ENCODE data around the gene SDK1.
"Not testable (repeated sequence)": the region's sequence is repeated elsewhere in the genome, so short reads cannot be mapped to it uniquely, and the experiment has no call there.

SDK1 gene

DNA sequence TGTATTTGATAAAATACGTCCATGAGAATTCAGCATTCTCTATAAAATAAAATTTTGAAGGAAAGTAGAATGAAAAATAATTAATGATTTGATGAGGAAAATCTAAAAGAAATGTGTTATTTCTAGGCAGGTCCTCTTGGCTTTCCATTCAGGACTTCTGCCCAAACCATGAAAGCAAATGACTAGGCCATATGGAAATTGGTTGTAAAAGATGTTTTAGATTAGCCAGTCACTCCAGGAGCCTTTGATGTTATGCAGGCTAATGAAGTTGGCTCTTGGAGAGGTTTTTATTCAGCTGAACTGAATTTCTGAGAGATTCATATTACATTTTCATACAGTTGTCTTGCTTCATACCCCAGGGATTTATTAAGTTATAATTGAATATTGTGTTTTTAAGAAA is 452.8 kb downstream of the SDK1 start:
- no peak for DNase-seq

DNA sequence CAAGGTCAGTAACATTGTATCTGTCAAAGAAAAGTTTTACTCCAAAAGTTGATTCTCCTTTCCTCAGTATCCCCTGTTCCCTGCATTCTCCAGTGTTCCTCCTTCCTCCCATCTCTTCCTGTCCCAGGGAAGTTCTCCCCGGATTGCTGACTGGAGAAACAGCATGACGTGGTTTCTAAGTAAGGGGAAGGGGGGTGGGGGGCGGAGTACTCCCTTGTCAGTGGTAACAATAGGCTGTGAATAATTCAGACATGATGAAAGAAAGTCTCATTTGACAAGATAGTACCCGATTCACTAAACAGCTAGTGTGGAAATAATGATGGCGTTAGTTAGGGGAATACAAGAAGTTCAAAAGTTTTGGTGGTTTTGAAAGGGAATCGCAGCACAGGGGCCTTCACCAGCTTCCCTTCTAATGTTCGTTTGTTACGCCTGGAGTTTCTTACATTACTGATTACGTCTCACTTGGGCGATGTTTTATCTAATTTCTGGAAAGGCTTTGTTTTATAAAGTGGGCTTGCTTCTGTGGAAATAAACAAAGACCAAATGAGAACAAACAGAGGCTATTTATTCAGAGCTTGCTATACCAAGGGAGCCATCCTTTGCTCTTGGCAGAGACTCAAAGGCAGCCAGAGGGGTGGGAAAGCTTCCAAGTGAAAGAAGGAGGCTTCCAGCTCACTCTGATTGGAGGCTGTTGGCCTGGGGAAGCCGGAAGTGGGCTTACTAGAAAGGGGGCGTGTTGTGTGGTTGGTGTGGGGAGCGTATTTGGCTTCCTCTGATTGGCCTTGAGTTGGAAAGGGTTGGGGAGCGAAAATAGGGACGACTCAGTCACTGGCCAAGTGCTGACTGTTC is 453.7 kb downstream of the SDK1 start:
- no peak for DNase-seq

DNA sequence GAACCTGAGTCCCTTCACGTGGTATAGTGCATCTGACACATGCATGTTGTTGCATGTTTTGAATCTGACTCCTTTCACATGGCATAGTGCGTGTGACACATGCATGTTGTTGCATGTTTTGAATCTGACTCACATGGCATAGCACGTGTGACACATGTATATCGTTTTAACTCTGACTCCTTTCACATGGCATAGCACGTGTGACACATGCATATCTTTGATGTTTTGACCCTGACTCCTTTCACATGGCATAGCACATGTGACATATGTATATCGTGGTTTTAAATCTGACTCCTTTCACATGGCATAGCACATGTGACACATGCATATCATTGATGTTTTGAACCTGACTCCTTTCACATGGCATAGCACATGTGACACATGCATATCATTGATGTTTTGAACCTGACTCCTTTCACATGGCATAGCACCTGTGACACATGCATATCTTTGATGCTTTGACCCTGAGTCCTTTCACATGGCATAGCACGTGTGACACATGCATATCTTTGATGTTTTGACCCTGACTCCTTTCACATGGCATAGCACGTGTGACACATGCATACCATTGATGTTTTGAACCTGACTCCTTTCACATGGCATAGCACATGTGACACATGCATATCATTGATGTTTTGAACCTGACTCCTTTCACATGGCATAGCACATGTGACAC is 454.9 kb downstream of the SDK1 start:
- not testable (repeated sequence) for DNase-seq

DNA sequence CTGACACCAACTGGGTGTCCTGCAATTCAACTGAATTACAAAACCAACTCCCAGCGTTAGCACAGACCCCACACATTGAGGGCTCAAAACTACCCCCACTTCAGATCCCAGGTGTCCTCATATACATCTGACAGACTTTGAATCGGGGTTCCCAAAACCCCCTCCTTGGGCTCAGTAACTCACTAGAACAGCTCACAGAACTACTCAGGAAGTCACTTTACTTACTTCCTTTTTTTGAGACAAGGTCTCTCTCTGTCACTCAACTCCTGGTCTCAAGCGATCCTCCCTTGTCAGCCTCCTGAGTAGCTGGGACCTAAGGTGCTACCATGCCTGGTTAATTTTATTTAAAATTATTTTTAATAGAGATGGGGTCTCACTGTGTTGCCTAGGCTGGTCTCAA is 456.0 kb downstream of the SDK1 start:
- no peak for DNase-seq

DNA sequence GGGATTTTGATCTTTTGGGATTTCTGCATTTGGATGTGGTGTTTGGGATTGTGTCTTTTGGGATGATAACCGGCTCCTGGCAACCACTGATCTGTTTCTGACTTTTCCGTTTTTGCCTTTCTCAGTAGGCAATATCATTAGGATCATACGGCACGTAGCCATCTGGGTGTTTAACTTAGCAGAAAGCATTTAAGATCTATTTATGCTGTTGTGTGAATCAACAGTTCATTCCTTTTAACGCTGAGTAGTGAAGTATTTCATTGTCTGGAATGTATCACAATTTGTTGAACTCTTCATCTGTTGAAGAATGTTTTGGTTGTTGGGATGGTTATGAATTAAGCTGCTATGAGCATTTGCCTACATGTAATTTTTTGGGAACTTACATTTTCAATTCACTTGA is 459.6 kb downstream of the SDK1 start:
- DNase-seq: no peak

DNA sequence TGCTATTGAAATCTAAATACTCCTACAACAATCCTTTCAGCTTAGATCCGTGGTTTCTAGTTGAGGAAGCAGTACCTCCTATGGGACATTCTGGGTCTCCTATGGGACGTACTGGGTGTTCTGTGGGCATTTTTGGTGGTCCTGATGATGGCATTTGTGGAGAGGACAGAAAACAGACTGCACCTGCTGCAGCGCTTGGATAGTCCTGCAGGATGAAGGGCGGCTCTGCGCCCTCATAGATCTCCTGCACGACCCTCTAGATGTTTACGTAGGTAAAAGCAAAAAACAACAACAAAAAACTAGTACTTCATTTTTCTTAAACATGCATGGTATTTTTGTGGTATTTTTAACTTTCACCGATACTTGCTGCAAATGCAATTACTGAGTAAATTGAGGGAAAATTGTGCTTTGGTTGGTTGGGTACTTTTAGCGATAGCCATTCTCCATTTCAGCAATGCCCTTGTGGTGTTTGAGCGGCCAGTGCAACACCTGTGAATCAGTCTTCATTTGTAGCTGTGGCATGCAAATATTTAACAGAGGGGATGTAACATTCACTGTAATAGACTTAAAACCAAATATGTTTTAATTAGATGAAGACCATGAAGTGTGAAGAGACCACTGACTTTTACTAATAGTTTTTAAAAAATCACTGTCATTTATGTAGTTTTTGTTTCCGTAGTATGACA is 461.2 kb downstream of the SDK1 start:
- no peak for DNase-seq

DNA sequence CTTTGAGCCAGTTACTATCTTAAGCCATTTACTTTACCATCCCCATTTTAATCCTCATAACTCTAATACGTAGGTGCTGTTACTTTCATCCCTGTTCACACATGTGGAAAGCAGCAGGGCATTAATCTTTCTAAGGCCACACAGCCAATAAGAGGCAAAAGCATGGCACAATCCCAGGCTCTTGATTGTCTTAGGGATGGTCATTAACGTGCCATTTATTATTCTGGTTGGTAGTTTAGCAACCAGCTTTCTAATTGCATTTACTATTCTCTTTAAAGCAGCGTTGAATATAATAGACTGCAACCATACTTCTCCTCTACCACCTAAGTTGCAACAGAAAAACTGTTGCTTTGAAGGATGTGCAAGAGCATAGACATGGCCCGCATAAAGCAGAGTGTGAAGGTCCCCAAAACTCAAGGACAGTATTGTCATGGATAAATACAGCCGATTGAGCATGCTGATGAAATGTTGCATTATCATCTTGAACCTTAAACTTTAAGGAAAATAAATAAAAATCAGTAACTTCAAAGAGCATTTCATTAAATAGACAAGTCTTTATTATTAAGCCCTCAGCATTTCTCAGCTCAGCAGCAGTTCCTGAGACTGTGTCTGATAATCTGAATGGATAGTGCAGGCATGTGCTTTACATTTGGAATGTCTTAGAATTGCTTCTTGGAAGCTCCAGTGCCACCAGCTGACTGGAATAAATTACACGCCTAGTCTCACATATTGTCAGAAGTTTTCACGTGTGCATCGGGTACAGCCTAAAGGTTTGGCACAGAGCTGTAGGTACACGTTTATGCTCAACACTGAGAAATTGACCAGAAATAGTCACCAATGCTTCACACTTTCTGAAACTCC is 467.1 kb downstream of the SDK1 start:
- no peak for DNase-seq

DNA sequence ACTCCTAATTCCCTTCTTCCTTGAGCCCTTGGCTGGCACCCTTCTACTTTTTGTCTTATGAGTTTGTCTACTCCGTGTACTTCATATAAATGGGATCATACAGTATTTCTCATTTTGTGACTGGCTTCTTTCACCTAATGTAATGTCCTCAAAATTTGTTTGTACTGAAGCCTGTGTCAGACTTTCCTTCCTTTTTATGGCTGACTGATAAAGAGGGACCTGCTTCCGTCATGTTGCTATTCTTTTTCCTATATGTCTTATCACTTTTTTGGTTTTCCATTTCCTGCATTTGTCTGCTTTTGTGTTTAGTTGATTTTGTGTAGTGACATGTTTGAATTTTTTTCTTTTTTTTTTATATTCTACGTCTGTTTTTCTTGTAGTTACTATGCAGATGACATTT is 470.9 kb downstream of the SDK1 start:
- DNase-seq: no peak

DNA sequence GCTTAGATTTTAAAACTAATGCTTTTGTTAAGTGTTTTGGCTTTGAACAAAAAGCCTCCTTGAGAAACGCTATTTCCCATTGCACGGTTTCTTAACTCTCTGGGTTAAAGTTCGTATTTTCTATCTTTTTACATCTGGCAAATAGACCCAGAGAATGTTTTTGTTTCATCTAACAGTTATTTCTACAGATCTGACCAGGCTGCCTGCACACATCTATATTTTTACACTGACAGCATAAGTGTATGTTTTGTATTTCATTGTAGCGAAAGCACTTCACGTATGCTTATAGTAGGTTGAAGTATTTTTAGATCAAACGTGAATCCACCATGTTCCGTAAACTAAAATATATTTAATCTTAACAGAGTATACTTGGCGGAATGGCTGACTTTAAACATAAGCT is 477.3 kb downstream of the SDK1 start:
- DNase-seq: no peak

DNA sequence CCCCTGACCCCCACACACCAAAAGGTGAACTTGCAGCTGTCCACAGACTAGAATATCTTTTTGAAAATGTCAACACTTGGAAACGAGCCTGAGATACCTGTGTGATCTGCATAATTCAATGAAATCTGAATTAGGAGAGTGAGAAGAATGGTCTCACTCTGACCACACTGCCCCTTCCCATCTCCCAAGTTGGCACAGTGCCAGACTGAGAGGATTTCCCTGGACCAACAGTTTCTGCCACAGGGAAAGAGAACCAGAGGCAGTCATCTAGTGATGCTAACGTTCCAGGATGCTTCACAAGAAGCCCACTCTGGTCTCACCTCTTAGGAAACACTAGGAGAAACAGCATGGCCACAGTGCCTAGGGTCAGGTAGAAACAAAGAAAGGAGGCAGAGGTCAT is 479.0 kb downstream of the SDK1 start:
- no peak for DNase-seq

DNA sequence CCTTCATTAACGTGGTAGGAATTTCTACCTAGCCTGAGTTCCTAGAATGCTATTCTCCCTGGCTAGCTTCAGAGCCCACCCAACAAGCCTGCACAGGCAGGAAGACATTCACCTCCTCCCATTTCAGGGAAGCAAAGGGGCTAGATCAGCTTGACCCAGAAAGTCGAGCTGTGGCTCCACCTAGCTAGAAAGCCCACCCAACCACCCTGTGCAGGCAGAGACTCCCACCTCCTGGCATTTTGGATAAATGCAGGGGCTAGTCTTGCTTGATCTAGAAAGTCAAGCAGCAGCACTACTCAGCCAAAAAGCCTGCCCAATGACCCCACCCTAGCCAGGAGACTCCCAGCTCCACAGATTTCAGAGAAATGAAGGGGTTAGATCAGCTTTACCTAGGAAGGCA is 479.5 kb downstream of the SDK1 start:
- no peak for DNase-seq

DNA sequence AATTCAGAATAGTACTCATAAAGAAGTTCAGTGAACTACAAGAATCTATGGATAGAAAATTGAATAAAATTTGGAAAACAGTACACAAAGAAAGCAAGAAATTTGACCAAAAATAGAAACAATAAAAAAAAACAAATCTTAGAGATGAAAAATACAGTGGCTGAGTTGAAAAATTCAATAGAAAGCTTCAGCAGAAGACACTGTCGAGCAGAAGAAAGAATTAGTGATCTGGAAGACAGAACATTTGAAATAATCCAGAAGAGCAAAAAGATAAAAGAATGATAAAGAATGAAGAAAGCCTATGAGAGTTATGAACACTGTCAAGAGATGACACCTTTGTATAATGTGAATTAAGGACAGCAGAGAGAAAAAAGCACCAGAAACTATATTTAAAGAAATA is 480.6 kb downstream of the SDK1 start:
- DNase-seq: no peak

DNA sequence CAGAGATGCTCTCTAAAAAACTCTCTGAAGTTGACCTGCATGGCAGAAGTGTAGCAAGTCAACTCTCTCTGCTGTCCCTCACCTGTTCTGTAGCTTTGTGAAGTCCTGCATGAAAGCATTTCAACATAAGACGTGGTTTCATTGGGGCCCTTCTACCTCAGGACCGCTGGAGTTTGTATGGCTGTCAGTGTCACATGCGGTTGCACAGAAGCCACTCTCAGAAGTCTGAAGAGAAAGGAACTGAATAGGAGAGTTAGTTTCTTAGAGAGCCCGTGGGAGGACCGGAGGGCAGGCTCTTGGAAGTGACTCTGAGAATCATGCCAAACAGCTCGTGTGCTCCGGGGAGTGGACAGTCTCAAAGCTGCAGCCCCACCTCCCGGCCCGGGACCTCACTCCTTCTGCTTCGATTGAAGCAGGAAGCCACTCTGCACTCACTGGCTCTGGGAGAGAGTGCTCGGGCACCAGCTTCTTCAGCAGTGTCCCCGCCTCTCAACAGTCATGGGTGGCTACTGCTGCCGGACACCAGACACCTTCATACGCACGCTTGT is 486.7 kb downstream of the SDK1 start:
- no peak for DNase-seq

DNA sequence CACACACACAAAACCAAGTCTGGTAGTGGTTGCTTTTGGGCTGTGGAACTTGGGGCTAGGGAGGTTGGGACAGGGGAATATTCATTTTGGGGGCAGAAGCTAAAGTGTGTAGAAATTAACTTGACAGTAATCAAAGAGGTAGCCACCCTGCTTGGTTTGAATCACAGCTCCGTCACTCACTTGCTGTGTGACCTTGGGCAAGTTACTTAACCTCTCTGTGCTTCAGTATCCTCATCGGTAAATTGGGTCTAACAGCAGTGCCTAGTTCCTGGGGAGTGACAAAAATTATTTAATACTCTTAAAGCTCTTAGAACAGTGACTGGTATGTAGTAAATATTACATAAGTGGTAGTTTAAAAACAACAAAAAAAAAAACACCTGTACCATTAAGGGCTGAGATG is 489.8 kb downstream of the SDK1 start:
- DNase-seq: no peak

DNA sequence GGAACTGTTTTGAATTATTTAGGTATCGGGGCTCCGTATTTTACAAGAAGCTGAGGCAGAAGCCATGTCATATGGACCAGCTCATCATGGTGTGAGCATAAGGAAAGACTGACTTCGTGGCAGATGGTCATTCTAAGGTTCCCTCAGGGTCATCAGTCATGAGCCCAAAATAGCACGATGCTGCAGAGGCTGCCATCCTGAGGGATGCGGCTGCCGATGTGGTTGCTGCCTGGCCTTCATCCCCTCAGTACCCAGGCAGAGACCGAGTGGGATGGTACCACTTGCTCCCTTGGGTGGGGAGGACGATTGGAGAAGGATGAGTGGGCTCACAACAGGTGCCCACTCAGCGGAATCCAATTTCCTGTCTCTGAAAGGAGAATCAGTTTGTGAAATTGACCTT is 490.3 kb downstream of the SDK1 start:
- no peak for DNase-seq

DNA sequence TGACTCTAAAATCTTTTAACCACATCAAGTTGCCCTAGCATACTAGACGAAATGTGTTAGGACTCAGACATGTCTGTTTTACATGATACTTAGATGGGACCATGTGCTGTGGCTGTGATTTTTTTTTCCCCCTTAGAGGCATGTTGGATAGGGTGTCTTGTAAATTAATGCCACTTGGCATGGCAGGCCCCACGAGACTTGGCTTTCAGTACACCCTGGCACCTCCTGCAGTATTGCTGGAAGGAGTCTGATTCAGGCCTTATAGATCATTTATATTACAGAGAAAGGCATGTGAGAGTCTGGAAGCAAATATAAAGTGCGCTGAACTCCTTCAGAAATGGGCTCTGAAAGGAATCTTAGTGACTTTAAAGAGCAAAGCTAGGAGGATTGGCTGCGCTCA is 494.1 kb downstream of the SDK1 start:
- DNase-seq: no peak

DNA sequence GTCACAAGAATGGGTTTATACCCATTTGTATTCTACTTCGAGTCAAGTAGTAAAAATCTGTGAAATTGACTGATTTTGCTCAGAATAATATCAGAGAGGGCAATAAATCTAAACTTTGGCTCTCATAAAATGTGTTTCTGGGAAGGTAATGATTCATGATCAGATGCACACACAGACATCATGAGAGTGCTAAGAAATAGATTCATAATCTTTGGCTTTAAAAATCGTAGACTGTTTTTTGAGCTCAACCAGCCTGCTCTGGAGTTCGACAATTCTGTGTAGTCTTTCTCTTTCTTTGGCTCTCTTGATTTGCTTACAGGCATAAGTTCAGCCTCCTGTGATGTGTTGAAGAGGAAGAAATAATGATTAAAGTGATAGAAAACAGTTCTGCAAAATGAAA is 494.7 kb downstream of the SDK1 start:
- no peak for DNase-seq

DNA sequence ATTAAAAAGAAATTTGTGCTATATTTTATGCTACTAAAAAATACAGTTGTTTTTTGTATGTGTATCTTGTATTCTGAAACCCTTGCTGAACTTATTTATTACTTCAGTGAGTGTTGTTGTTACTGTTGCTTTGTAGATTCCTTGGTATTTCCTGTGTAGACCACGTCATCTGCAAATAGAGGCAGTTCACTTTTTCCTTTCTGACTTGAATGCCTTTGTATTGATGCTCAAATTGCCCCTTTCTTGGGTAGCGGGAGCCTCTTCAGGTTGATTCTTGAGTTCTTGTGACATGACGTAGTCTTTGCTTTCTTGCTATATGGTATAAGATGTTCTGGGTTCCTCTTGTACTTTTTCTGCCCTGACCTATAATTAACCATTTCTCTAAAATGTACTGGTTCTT is 504.1 kb downstream of the SDK1 start:
- no peak for DNase-seq

DNA sequence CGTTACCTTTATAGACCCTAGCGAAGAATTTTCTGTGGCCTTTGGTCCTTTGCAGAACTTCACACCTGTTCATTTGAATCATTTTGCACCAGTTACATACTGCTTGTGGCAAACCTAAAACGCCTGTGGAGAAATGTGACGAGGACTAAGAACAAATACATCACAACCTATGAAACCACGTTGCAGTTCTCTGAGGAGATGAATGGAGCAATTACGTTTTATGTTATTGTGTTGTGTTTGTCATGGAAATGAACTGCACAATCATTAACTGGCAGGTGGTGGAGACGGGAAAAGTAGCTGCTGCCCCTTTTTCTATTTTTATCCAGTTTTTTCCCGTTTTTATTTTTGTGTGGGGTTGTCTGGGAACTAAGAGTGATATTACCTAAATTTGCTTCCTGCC is 505.5 kb downstream of the SDK1 start:
- no peak for DNase-seq

DNA sequence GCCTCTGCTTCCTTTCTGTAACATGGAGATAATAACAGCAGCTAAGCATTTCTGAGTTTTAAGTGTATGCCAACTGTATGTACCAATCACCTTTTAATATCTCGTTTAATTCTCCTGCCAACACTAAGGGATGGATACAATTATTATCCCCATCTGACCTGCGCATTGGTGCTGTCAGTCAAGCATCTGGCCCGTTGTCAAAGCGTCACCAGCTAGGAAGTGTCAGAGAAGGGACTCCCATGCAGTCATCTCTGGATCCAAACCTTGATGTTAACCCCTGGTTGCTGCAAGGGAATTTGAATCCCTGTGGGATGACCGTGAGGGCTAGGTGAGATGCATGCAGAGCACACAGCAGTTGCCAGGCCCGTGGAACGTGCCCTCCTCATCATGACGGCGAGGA is 506.8 kb downstream of the SDK1 start:
- DNase-seq: no peak

DNA sequence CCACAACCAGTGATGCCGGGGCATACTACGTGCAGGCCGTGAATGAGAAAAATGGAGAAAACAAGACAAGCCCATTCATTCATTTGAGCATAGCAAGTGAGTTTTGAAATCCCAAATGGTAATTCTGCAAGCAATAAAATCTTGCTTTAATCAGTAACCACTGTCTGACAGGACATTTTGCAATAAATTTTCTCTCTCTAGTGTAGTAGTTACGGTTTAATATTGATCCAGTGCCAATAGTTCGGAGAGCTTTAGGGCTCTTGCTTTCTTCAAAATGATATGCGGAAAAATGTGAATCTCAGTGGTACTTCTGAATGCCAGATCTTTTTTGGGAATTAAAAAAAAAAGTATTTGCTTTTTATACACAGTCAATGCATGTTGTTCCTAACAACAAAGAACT is 520.4 kb downstream of the SDK1 start:
- DNase-seq: no peak

DNA sequence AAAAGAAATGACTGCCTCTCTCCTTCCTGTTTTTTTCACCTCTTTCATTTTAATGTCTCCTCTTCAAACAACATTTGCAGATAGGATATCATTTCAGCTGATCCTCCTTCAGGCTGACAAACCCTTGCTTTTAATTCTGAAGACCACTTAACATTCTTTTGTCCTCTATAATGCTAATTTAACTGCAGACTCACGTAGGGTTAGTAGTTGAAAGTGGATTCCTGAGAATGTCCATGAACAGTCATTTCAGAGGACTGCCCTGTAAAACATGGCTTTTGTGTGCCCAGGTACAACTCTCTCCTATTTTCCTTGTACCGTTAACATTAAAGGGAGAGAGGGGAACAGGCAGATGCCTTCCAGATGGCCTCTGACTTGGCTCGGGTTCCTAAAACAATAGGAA is 524.4 kb downstream of the SDK1 start:
- DNase-seq: no peak

DNA sequence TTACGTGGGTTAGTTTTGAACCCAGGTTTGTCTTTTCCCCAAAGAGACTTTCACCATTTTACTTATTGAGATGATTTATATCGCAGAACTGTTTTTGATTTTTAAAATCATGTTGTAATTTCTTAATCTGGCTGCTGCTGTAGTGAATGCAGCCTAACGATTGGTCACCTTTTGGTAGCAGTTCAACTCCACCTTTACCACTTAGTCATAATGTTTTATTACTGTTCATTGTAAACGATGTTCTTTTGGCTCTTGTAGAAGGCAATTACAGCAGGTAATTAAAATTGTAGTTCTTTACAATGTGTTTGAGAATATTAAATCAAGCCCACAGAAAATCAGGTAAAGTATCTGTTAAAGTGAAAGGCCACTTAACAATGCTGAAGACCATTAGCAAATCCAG is 531.1 kb downstream of the SDK1 start:
- no peak for DNase-seq
